ENCODE data around the gene DLG2. TPM values are rescaled to one million over a fixed set of nuclear protein-coding genes. Genes with fewer than 3 reads are reported as not detected.

DLG2 gene
- total and polyA plus RNA-seq, 9 of the 15 experiments (the other 6 are each of a cell fraction or from before 2014, with no cell fraction given), result 0.52 to 1.6 (median 0.95) TPM

- Histone ChIP-seq H3K4me2 (ENCODE audit: insufficient read depth, low read length) (no peak overlapping the region), H3K4me1 (replicated peaks in 1 of 2; ENCODE audit: control insufficient read depth in 2 of 2, insufficient read depth in 2 of 2, low read length in 2 of 2) (no peaks in the 10 kb centered on the region), H3K27ac (ENCODE audit: extremely low read depth, low read depth, low read length) (no peak overlapping the region), H4K20me1 (replicated peaks; ENCODE audit: control insufficient read depth, insufficient read depth, low read length) (no peaks in the 10 kb centered on the region), H3K9me3 (replicated peaks; ENCODE audit: control insufficient read depth, insufficient read depth, low read depth, low read length) (no peaks in the 10 kb centered on the region; the same call in 1 of the 2 replicates), H3K9ac (ENCODE audit: insufficient read depth in 1 of 2, low read depth in 2 of 2, low read length in 2 of 2) (no peak overlapping the region), H2AFZ (ENCODE audit: low read depth, low read length) (no peak overlapping the region), H3K4me3 (no peak overlapping the region), H3K36me3 (ENCODE audit: control insufficient read depth, insufficient read depth, low read length) (no peaks in the 10 kb centered on the region), H3K27me3 (ENCODE audit: control insufficient read depth in 2 of 2, insufficient read depth in 2 of 2, low read length in 2 of 2) (no peaks in the 10 kb centered on the region), H3K9me1 (ENCODE audit: control insufficient read depth, insufficient read depth, low read length) (no peaks in the 10 kb centered on the region), H3K79me2 (ENCODE audit: control insufficient read depth, insufficient read depth, low read length) (no peaks in the 10 kb centered on the region)
- ChIA-PET POLR2A (no interaction called here), CTCF (ENCODE audit: low intra/inter-chr PET ratio) (no interaction called here)
- no peak for FAIRE-seq
- ATAC-seq, result no peak
- in situ Hi-C loops (cut with MboI) (no loop called here), intact Hi-C loops (cut with micrococcal nuclease) (no loop called here)
- no peak for DNase-seq (ENCODE audit: extremely low read depth in 1 of 4, low spot score in 3 of 4)
- BruUV-seq (replicated peaks), result no TSS peak
- 0% methylated on average over 4 of the region's 4 CpGs for WGBS (ENCODE audit: insufficient coverage, low coverage, missing lambda C conversion rate)
- TF ChIP-seq SIRT6 (IDR thresholded peaks at IDR 0.05; ENCODE audit: low read depth, low read length) (no peak), GTF2E2 (tag; IDR thresholded peaks at IDR 0.05) (no peak), ZNF79 (CRISPR knock-in tag; IDR thresholded peaks at IDR 0.05; ENCODE audit: low read depth) (no peak), JUNB (CRISPR knock-in tag; conservative IDR thresholded peaks at IDR 0.05) (no peak), POLR2A (conservative IDR thresholded peaks at IDR 0.05) (no peak), NFIC (IDR thresholded peaks at IDR 0.05) (no peak), HNRNPUL1 (IDR thresholded peaks at IDR 0.05; ENCODE audit: low read length) (no peak), TRIM28 (IDR thresholded peaks at IDR 0.05) (no peak), LARP7 (IDR thresholded peaks at IDR 0.05) (no peak), ARID1B (IDR thresholded peaks at IDR 0.05) (no peak), SNAPC5 (CRISPR knock-in tag; IDR thresholded peaks at IDR 0.05) (no peak), REST (IDR thresholded peaks at IDR 0.05; ENCODE audit: borderline replicate concordance) (no peak), REST (CRISPR knock-in tag; IDR thresholded peaks at IDR 0.05; ENCODE audit: low read depth) (no peak), E2F4 (CRISPR knock-in tag; IDR thresholded peaks at IDR 0.05; ENCODE audit: low read depth) (no peak), HMG20B (CRISPR knock-in tag; IDR thresholded peaks at IDR 0.05) (no peak), DDX20 (tag; IDR thresholded peaks at IDR 0.05; ENCODE audit: low read depth) (no peak)
Measured at GRCh38 chr11:84671325-84671999, 955.7 kb downstream of the DLG2 start.

Data from K562 (cell line).